ENCODE measurements around the gene OVAAL.

Gene OVAAL

GRCh38 chr1:180527101-180527669 is 31.6 kb upstream of the OVAAL start:
- ChIA-PET CTCF (interaction anchor here (0.7 to 4.3 kb wide), 4 partner anchors 11 to 337 kb away, joined by 3 to 41 read pairs (median 20); no protein-coding TSS in a partner anchor), POLR2A (no interaction called here)
- TF ChIP-seq CTCF (IDR thresholded peaks at IDR 0.05; ENCODE audit: insufficient read depth, low read length, missing control alignments), result no peak
- no peak for DNase-seq (ENCODE audit: low read depth, low spot score)
- no peak overlapping the region for H3K4me3 ChIP-seq (ENCODE audit: low read depth, low read length)

GRCh38 chr1:180528868-180529470 is 29.8 kb upstream of the OVAAL start:
- ChIA-PET CTCF (interaction anchor here (0.7 to 4.3 kb wide), 6 partner anchors 10 to 353 kb away, joined by 3 to 41 read pairs (median 4); no protein-coding TSS in a partner anchor), POLR2A (no interaction called here)
- no peak overlapping the region for H3K4me3 ChIP-seq (ENCODE audit: low read depth, low read length)
- no peak for TF ChIP-seq CTCF (IDR thresholded peaks at IDR 0.05; ENCODE audit: insufficient read depth, low read length, missing control alignments)
- DNase-seq (ENCODE audit: low read depth, low spot score), result no peak

GRCh38 chr1:180530501-180530900 is 28.3 kb upstream of the OVAAL start:
- peak; percentile 84 for DNase-seq (ENCODE audit: low read depth, low spot score)
- no peak overlapping the region for H3K4me3 ChIP-seq (ENCODE audit: low read depth, low read length)
- CTCF ChIA-PET, result interaction anchor here (0.6 to 4.3 kb wide), 6 partner anchors 8 to 332 kb away, joined by 3 to 41 read pairs (median 4); no protein-coding TSS in a partner anchor
- POLR2A ChIA-PET, result no interaction called here
- TF ChIP-seq CTCF (IDR thresholded peaks at IDR 0.05; ENCODE audit: insufficient read depth, low read length, missing control alignments), result no peak

- CTCF ChIA-PET, result interaction anchor here (0.7 to 10.1 kb wide), 26 partner anchors 8 to 483 kb away, joined by 3 to 172 read pairs (median 4); partner anchors contain the start of gene XPR1
- no peak for TF ChIP-seq CTCF (IDR thresholded peaks at IDR 0.05; ENCODE audit: insufficient read depth, low read length, missing control alignments)
- POLR2A ChIA-PET, result no interaction called here
These were observed 25.9 kb upstream of the OVAAL start for GRCh38 chr1:180532854-180533253.

GRCh38 chr1:180533266-180533987 is 25.3 kb upstream of the OVAAL start:
- POLR2A ChIA-PET, result no interaction called here
- CTCF ChIA-PET, result interaction anchor here (0.7 to 10.1 kb wide), 32 partner anchors 9 to 482 kb away, joined by 3 to 172 read pairs (median 4); partner anchors contain the start of gene XPR1
- peak; percentile 85 for TF ChIP-seq CTCF (IDR thresholded peaks at IDR 0.05; ENCODE audit: insufficient read depth, low read length, missing control alignments)
- H3K4me3 ChIP-seq (ENCODE audit: low read depth, low read length), result no peak overlapping the region
- DNase-seq (ENCODE audit: low read depth, low spot score), result no peak

More at GRCh38 chr1:180532854-180533253, 25.9 kb upstream of the OVAAL start:
- DNase-seq (ENCODE audit: low read depth, low spot score), result no peak
- no peak overlapping the region for H3K4me3 ChIP-seq (ENCODE audit: low read depth, low read length)

GRCh38 chr1:180534214-180534613 is 24.6 kb upstream of the OVAAL start:
- ChIA-PET CTCF (interaction anchor here (0.7 to 10.1 kb wide), 14 partner anchors 11 to 365 kb away, joined by 3 to 172 read pairs (median 4); partner anchors contain the start of gene XPR1), POLR2A (no interaction called here)
- no peak overlapping the region for H3K4me3 ChIP-seq (ENCODE audit: low read depth, low read length)
- no peak for TF ChIP-seq CTCF (IDR thresholded peaks at IDR 0.05; ENCODE audit: insufficient read depth, low read length, missing control alignments)
- DNase-seq (ENCODE audit: low read depth, low spot score), result no peak
